OCI-LY7 (cell line): Measurements from ENCODE around the gene GRAMD2A. TPM values are rescaled to one million over a fixed set of nuclear protein-coding genes. Genes with fewer than 3 reads are reported as not detected.

Source experiments
- BruUV-seq: library from RNA; stranded (reverse); fragments of 400-500 nt; replicated peaks from 2 replicates; lab custom pipeline; 2021; lab: Mats Ljungman, UMichigan
- CTCF ChIA-PET: fragments of 300-600 bp; sonication (Branson Sonifier 250); formaldehyde crosslinking; loops from one replicate; lab custom pipeline; 2022; ENCODE audit warnings: antibody characterized with exemption; ENCODE audit not compliant: unreplicated experiment; lab: Charles Lee
- POLR2A ChIA-PET: fragments of 300-600 bp; sonication (Branson Sonifier 250); formaldehyde crosslinking; loops from one replicate; lab custom pipeline; 2022; ENCODE audit warnings: antibody characterized with exemption; lab: Charles Lee
- DNase-seq: peaks from one replicate; pipeline ENCODE4 v3.0.0-alpha.2; 2015; ENCODE audit warnings: low spot score
- H2AFZ ChIP-seq: fragments of 200-600 bp; sonication (generic), shearing (Covaris generic); 2 replicates; pipeline ENCODE4 v1.6.1; 2014; ENCODE audit warnings: mild to moderate bottlenecking, antibody characterized with exemption, low read length, moderate library complexity
- H3K27ac ChIP-seq: fragments of 200-600 bp; sonication (generic); 2 replicates; pipeline ENCODE4 v1.5.1; 2014; ENCODE audit warnings: mixed run types, low read depth, mild to moderate bottlenecking, moderate library complexity, low read length, inconsistent platforms; ENCODE audit not compliant: poor library complexity, severe bottlenecking
- H3K36me3 ChIP-seq: fragments of 200-600 bp; sonication (generic); 2 replicates; pipeline ENCODE4 v1.6.1; 2014; ENCODE audit warnings: mild to moderate bottlenecking, antibody characterized with exemption, low read length, moderate library complexity, mixed read lengths; ENCODE audit not compliant: insufficient read depth
- H3K4me1 ChIP-seq: fragments of 200-600 bp; sonication (generic); 2 replicates; pipeline ENCODE4 v1.5.1; 2014; ENCODE audit warnings: mild to moderate bottlenecking, low read length; ENCODE audit not compliant: insufficient read depth, poor library complexity, severe bottlenecking
- H3K4me2 ChIP-seq: fragments of 200-600 bp; sonication (generic); 2 replicates; pipeline ENCODE4 v1.6.1; 2014; ENCODE audit warnings: mild to moderate bottlenecking, low read length
- H3K4me3 ChIP-seq: fragments of 200-600 bp; sonication (generic); 2 replicates; pipeline ENCODE4 v1.5.1; 2014; ENCODE audit warnings: mild to moderate bottlenecking, low read depth, low read length; ENCODE audit not compliant: poor library complexity, severe bottlenecking
- H3K79me2 ChIP-seq: fragments of 200-600 bp; sonication (generic); 2 replicates; pipeline ENCODE4 v1.6.1; 2016; ENCODE audit warnings: low read depth, mild to moderate bottlenecking, low read length, moderate library complexity, mixed read lengths; ENCODE audit not compliant: insufficient read depth
- H3K9me2 ChIP-seq: fragments of 200-600 bp; sonication (generic); 2 replicates; pipeline ENCODE4 v1.6.1; 2016; ENCODE audit warnings: mild to moderate bottlenecking, low read length, mixed read lengths; ENCODE audit not compliant: insufficient read depth
- H3K9me3 ChIP-seq: fragments of 200-600 bp; sonication (generic); 2 replicates; pipeline ENCODE4 v1.6.1; 2014; ENCODE audit warnings: mild to moderate bottlenecking, mixed run types, low read length, mixed read lengths
- H4K20me1 ChIP-seq: fragments of 200-600 bp; sonication (generic); 2 replicates; pipeline ENCODE4 v1.6.1; 2014; ENCODE audit warnings: mild to moderate bottlenecking, antibody characterized with exemption, low read length, moderate library complexity, mixed read lengths; ENCODE audit not compliant: insufficient read depth
- CTCF ChIP-seq: fragments of 200-600 bp; sonication (generic); conservative IDR thresholded peaks from 2 replicates; pipeline ENCODE4 v1.5.1; 2014; ENCODE audit warnings: mild to moderate bottlenecking, antibody characterized with exemption, low read length, moderate library complexity, mixed read lengths
- EZH2phosphoT487 ChIP-seq: fragments of 200-600 bp; sonication (generic); IDR thresholded peaks from 2 replicates; pipeline ENCODE4 v1.6.1; 2018; ENCODE audit warnings: low read depth, borderline replicate concordance, mild to moderate bottlenecking, mixed run types, antibody characterized with exemption, low read length, moderate library complexity, mixed read lengths
- intact Hi-C: fragments of 100-400 bp; cut with micrococcal nuclease; formaldehyde crosslinking; loops from one replicate; pipeline ENCODE4 v1.10.0; 2022; ENCODE audit not compliant: unreplicated experiment
- total RNA-seq, 2 experiments: library from RNA; depleted of rRNA in 1 of 2; stranded (reverse); fragments of >200 nt in 1 of 2; shearing (Covaris generic) in 1 of 2; gene quantifications; 2 replicates each; pipeline ENCODE4 v1.2.3, GENCODE V29; 2014 to 2022

Gene GRAMD2A
- total RNA-seq, 2 experiments from 2014 or later, result not detected

- Histone ChIP-seq H3K4me1 (no peaks in the 10 kb centered on the region), H3K4me3 (no peak overlapping the region), H4K20me1 (no peaks in the 10 kb centered on the region), H3K79me2 (no peaks in the 10 kb centered on the region), H3K36me3 (no peaks in the 10 kb centered on the region), H2AFZ (no peak overlapping the region), H3K27ac (no peak overlapping the region), H3K9me3 (no peaks in the 10 kb centered on the region), H3K9me2 (no peaks in the 10 kb centered on the region), H3K4me2 (no peak overlapping the region)
- TF ChIP-seq EZH2phosphoT487 (no peak), CTCF (no peak)
- ChIA-PET POLR2A (no interaction called here), CTCF (no interaction called here)
- BruUV-seq, result no TSS peak
- intact Hi-C loops, result no loop called here
- no peak for DNase-seq
Observed at GRCh38 chr15:72182244-72182643, 15.3 kb downstream of the GRAMD2A start.

- no peaks in the 10 kb centered on the region for H3K9me3 ChIP-seq
- no peak overlapping the region for H3K4me3 ChIP-seq
- H3K36me3 ChIP-seq, result no peaks in the 10 kb centered on the region
- no peaks in the 10 kb centered on the region for H4K20me1 ChIP-seq
- H3K9me2 ChIP-seq, result no peaks in the 10 kb centered on the region
- intact Hi-C loops, result no loop called here
- H3K4me2 ChIP-seq, result no peak overlapping the region
- H2AFZ ChIP-seq, result no peak overlapping the region
- BruUV-seq, result no TSS peak
- H3K4me1 ChIP-seq, result no peaks in the 10 kb centered on the region
- POLR2A ChIA-PET, result no interaction called here
- no peak overlapping the region for H3K27ac ChIP-seq
- no peaks in the 10 kb centered on the region for H3K79me2 ChIP-seq
- DNase-seq, result no peak
- TF ChIP-seq EZH2phosphoT487 (no peak), CTCF (no peak)
- CTCF ChIA-PET, result no interaction called here
Observed at GRCh38 chr15:72180761-72181324, 16.7 kb downstream of the GRAMD2A start.

- intact Hi-C loops, result no loop called here
- TF ChIP-seq CTCF, result no peak
- TF ChIP-seq EZH2phosphoT487, result no peak
Observed at GRCh38 chr15:72179950-72180581, 17.5 kb downstream of the GRAMD2A start.

More at GRCh38 chr15:72179950-72180581, 17.5 kb downstream of the GRAMD2A start:
- Histone ChIP-seq H2AFZ (no peak overlapping the region), H3K4me1 (no peaks in the 10 kb centered on the region), H4K20me1 (no peaks in the 10 kb centered on the region), H3K9me2 (no peaks in the 10 kb centered on the region), H3K9me3 (no peaks in the 10 kb centered on the region), H3K27ac (no peak overlapping the region), H3K4me2 (no peak overlapping the region), H3K36me3 (no peaks in the 10 kb centered on the region), H3K79me2 (no peaks in the 10 kb centered on the region), H3K4me3 (no peak overlapping the region)
- DNase-seq, result no peak
- POLR2A ChIA-PET, result no interaction called here
- no TSS peak for BruUV-seq
- CTCF ChIA-PET, result no interaction called here
